Keratinocyte (primary cell): ENCODE measurements around the gene VKORC1.

ENCODE experiments used
- CTCF ChIP-seq, 3 experiments: IDR thresholded peaks in 1 of 3; conservative IDR thresholded peaks in 1 of 3; optimal IDR thresholded peaks in 1 of 3; 2 replicates in 2 of 3; 3 replicates in 1 of 3; pipeline versions ENCODE3 to v1.5.1; 2011; ENCODE audit warnings: low read length in 3 of 3, mild to moderate bottlenecking in 3 of 3, moderate library complexity in 2 of 3, control low read depth in 1 of 3, inconsistent platforms in 1 of 3; ENCODE audit not compliant: insufficient read depth in 2 of 3; ENCODE audit errors: extremely low read depth in 1 of 3
- EZH2 ChIP-seq: IDR thresholded peaks from one replicate; pipeline ENCODE4 v1.6.1; 2012; ENCODE audit warnings: inconsistent platforms, mild to moderate bottlenecking, low read length, moderate library complexity

- TF ChIP-seq CTCF (optimal IDR thresholded peaks at IDR 0.05 in 1 of 3, IDR thresholded peaks at IDR 0.05 in 1 of 3, conservative IDR thresholded peaks at IDR 0.05 in 1 of 3; ENCODE audit: extremely low read depth in 1 of 3, insufficient read depth in 2 of 3, low read length in 3 of 3): no peak
- no peak for TF ChIP-seq EZH2
These were observed 15.0 kb upstream of the VKORC1 start for GRCh38 chr16:31109622-31110021.
